Measurements from ENCODE around the gene STRN4.

STRN4 gene, protein sequence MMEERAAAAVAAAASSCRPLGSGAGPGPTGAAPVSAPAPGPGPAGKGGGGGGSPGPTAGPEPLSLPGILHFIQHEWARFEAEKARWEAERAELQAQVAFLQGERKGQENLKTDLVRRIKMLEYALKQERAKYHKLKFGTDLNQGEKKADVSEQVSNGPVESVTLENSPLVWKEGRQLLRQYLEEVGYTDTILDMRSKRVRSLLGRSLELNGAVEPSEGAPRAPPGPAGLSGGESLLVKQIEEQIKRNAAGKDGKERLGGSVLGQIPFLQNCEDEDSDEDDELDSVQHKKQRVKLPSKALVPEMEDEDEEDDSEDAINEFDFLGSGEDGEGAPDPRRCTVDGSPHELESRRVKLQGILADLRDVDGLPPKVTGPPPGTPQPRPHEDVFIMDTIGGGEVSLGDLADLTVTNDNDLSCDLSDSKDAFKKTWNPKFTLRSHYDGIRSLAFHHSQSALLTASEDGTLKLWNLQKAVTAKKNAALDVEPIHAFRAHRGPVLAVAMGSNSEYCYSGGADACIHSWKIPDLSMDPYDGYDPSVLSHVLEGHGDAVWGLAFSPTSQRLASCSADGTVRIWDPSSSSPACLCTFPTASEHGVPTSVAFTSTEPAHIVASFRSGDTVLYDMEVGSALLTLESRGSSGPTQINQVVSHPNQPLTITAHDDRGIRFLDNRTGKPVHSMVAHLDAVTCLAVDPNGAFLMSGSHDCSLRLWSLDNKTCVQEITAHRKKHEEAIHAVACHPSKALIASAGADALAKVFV

DNA sequence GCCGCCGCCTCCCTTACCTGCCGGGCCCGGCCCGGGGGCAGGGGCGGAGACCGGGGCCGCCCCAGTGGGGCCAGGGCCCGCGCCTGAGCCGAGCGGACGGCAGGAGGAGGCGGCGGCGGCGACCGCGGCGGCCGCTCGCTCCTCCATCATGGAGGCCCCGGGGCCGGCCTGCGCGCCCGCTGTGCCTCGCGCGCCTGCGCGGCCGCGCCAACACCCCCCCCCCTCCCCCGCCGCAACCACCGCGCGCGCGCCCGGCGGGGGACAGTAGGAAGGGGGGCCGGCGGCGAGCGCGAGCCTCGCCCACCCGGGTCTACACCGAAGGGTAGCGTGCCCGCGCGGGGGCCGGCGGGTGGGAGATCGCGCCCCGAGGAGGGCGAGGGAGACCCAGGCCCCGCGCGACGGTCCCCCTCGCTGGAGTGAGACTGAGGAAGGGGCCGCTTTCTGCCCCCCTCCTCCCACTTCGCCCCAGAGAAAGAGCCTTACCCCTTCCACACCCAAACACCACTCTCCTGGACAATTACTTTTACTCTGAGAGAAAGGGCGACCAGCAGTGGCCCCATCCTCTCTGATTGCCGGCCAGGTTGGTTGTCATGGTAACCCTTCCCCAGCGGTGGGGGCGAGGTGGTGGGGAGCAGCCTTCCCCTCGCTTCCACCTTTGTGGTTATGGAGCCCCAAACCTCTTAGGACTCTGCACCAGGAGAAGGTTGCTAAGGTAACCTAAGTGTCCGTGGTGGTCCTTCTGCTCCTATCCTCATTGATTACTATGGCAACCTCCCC, at the start of gene STRN4:
Gene STRN4, minus strand, starts transcription at position 170 of the 777 bp plus-strand sequence. Its CDS starts 20 bp downstream, at position 150.
- peak; percentile 57 for DNase-seq

DNA sequence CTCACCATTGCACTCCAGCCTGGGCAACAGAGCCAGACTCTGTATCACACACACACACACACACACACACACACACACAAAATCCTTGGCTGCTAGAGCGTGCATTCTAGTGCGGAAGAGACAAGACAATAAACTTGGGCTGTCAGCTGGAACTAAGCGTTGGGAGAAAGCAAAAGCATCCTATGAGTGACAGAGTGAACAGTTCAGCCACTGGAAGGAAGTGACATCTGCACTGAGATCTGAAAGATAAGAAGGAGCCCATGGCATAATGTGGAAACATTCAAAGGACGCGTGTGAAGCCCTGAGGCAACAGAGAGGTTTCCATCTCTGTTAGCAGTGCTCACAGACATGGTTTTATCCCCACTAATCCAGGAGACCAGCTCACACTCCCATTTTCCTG, 45.7 kb upstream of the STRN4 start:
- DNase-seq, result no peak

DNA sequence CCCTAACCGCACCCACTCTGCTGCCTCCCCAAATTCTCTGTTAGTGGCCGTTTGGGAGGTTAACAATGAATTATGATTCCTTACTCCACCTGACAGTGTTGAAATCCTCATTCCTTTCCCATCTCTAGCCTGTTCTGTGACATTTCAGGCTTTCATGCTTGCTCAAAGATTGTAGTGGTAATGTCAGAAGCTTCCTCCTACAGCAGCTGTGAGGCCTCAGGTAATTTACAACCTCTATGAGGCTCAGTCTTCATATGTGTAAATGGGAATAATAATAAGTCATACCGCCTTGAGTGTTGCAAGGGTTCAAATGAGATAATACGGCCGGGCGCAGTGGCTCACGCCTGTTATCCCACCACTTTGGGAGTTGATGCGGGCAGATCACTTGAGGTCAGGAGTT, 43.1 kb upstream of the STRN4 start:
- DNase-seq, result no peak

DNA sequence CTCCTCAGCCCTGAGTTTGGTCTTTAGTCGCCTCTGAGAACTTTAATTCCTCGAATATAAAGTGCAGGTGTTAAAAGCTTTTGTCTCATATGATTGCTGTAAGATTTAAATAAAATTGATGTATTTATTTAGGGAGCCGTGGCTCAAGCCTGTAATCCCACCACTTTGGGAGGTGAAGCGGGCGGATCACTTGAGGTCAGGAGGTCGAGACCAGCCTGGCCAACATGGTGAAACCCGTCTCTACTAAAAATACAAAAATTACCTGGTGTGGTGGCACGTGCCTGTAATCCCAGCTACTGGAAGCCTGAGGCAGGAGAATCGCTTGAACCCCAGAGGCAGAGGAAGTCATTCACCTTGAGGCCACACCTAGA, 42.7 kb upstream of the STRN4 start:
- no peak for DNase-seq

DNA sequence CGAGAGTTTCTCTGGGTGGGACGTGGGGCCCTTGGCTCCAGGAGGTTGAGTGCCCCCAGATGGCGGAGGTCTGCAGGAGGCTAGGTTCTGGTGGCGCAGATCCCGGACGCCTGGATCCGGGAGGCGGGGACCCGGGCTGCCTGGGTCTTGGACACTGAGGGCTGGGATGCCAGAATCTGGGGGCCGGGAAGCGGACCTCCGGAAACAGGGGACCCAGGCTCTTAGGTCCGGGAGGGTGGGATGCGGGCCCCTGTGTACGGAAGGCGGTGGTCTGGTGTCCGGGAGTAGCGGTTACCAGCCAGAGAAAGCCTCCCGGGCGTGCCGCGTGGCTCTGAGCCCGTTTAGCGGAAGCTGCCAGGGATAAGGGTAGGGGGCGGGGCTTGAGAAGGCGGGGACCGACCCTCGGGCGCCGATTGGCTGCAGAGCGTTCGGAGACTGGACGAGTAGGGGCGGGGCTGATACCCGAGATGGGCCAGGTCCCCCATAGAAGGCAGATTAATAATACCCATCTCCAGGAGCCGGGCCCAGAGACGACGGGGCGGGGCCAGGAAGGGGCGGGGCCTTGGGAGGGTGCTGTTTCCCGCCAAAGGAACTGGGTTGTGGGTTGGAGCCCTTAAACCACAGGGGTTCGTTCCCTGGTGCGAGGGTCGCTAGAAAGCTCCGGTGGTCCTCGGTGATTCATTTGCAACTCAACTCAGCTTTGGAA, 42.2 kb upstream of the STRN4 start, which contains the start of gene SLC1A5:
Gene SLC1A5, minus strand, starts transcription at position 333 of the 706 bp plus-strand sequence. CDS start 629 bp downstream, outside the sequence.
- DNase-seq, result peak; percentile 98

DNA sequence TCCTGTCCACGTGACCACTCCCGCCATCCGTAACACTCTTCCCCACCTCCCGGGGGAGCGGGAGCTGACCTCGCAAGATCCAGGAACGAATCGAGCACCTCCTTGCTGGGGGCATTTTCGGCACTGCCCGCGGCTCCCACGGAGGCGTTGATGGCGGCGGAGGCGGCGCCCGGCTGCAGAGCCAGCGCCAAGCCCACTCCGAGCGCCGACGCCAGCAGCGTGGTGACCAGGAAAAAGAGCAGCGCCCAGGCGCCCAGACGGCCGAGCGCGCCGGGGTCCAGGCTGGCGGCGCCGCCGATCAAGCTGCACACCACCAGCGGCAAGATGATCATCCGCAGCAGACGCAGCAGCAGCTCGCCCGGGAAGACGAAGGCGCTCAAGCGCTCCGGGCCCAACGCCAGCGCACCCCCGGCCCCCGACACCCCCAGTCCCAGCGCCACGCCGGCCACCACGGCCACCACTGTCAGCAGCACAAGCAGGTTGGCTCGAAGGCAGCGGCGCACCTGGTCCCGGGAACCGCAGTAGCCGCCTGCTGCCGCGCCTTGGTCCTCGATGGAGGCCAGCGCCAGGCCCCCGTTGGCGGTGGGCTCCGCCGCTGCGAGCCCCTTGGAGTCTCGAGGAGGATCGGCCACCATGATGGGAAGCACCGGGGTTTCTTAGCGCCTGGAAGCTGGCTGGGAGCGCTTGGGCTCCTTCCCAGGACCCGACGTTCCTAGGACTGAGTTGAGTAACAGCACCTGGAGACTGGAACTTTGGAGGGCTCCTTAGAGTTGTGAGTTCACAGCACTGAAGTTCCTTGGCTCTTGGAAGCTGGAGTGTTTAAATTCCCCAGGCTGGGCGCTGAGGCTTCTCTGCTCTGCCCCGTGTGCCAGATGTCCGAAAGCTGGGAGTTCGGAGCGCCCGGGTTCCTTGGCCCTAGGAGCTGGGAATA, 41.3 kb upstream of the STRN4 start:
- DNase-seq, result peak; percentile 50

DNA sequence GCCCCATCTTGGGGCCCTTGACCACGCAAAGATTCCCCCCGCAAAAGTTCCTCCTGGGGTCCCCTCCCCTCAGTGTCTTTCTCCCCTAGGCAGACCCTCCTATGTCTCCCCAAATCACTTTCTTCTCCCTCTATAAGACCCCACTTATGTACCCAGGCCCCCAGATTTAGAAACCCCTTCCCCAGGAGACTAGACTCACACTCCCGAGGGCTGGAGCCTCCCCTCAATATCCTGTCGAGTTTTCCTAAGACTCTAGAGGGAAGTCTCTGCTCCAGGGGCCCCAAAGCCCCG, 40.7 kb upstream of the STRN4 start:
- DNase-seq, result no peak

DNA sequence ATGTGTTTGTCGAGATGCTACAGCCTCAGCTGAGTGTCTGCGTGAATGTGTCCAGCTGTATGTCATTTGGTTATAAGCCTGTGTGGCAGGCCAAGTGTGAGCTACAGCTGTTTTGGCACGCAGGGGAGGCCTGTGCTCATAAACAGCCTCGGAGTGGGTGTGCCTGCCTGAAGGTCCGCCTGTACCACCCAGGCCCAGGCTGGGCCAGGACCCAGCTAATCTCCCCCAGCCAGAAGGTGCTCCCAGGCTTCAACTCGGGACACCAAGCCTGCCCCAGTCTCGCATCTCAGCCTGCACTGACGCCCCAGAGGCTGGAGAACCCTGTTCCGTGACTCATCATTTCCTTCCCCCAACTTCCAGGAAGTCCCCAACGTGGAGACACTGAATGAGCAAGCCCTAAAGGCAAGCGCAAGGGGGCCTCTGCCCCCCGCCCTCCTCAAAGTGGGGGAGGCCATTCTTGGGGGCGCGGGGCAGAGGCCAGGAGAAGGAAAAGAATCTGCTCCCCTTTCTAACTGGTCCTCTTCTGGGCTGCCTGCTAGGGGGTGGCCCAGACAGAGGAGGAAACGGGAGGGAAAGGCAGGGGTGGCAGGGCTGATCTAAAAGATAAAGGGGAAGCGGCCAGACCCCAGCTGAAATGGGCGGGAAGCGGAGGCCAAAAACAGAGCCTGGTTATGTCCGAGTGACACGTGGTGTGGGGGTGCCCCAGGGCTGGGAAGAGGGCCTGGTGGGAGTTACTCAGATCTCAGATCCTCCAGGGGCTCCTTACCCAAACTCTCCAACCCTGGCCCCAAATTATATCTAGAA, 40.2 kb upstream of the STRN4 start:
- peak; percentile 99 for DNase-seq

DNA sequence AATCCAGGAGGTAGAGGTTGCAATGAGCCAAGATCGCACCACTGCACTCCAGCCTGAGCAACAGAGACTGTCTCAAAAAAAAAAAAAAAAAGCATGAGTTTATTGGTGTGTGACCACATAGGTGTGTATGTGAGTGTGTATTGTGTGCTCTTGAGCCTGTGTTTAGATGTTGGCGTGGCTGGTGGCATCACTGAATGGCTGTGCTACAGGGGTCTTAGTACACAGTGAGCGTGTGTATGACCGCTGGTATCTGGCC, 39.7 kb upstream of the STRN4 start:
- no peak for DNase-seq

DNA sequence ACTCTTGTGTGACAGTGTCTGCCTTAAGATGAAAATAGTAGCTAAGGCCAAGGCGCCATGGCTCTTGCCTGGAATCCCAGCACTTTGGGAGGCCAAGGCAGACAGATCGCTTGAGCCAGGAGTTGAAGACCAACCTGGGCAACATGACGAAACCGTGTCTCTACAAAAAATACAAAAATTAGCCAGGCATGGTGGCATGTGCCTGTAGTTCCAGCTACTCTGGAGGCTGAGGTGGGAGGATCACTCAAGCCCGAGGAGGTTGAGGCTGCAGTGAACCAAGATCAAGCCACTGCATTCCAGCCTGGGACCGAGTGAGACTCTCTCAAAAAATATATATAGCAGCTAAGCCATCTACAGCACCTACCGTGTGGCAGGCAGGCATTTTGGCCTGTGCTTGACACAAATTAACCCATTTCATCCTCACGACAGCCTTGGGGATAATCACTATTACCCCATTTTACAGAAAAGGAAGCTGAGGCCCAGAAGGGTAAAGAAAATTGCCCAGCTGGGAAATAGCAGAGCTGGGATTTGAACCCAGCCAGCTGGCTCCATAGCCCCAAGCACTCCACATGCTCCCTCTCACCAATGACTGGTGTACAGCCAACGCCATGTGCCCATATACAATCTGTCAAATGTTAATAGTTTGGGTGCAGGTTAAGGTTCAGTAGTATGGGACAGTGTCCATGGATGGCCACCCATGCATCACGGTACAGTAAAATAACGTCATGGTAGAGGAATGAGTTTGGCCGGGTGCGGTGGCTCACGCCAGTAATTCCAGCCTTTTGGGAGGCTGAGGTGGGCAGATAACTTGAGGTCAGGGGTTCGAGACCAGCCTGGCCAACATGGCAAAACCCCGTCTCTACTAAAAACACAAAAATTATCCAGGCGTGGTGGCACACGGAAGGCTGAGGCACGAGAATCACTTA, 39.1 kb upstream of the STRN4 start:
- DNase-seq, result no peak

DNA sequence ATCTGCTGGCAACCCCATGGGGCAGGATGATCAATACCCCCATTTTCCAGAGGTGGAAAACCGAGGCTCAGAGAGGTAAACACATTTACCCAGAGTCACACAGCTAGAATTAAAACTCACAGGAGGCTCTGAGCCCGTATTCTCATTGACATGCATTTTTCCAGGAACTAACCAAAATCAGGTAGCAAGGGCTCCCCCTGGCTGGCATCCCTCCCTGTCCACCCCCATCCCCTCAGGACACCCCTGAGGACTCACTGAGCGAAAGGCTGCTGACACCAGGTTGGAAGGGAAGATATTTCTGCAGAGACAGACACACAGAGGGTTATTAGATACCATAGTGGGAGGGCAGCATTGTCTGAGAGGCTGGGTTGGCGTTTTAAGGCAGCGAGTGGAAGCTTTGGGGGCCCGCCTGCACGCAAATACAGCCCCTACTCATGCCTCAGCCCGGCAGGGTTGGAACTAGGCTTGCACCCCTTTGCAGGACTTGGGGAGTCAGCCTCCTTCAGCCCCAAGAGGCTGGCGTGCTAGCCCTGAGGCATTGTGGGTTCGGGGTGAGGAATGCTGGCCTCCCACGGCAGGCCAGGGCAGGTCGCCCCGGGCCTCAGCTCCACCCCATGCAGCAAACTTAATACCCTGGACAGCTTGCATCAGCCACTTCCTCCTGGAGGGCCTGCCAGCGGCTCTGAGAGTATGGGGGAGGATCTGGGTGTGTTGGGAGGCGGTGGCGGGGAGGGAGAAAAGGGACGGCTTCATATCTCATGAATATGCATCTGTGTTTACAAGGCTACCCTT, 38.2 kb upstream of the STRN4 start:
- DNase-seq, result peak; percentile 95

DNA sequence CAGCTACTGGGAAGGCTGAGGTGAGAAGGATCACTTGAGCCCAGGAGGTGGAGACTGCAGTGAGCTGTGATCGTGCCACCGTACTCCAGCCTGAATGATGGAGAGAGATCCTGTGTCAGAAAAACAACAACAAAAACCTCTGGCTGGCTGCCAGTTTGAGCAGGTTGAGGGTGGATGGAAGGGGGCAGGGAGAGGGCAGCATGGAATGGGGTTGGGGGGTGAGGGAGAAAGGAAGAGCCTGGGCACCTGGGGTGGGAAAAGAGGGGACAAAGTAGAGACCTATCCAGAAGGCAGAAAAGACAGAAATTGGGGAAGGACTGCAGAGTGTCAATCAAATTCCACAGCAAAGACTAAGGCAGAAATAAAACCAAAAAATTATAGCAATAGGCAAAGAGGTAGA, 37.4 kb upstream of the STRN4 start:
- DNase-seq, result peak; percentile 25

DNA sequence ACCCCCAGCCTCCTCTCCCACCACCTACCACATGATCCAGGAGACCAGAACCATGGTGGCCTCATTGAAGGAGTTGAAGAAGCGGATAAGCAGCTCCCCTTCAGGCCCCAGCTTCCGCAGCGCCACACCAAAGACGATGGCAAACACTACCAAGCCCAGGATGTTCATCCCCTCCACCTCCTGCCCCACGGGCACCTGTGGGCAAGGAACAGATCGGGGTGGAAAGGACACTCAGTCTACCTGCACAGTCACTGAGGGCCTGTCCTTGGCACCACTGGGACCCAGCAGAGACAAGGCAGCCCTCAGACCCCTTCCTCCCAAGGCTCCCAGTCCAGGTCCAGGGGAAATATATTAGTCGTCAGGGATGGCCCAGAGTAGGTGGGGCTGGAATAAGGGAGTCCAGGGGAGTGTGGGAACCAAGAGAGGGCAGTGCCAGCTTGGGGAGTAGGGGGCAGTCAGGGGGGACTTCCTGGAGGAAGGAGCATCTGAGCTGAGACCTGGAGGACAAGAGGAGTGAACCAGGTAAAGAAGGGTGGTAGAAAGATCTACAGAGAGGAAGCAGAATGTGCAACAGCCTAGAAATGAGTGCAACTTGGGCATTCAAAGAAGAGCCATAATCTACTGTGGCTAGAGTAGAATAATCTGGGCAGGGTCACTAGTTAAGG, 36.2 kb upstream of the STRN4 start:
- no peak for DNase-seq

DNA sequence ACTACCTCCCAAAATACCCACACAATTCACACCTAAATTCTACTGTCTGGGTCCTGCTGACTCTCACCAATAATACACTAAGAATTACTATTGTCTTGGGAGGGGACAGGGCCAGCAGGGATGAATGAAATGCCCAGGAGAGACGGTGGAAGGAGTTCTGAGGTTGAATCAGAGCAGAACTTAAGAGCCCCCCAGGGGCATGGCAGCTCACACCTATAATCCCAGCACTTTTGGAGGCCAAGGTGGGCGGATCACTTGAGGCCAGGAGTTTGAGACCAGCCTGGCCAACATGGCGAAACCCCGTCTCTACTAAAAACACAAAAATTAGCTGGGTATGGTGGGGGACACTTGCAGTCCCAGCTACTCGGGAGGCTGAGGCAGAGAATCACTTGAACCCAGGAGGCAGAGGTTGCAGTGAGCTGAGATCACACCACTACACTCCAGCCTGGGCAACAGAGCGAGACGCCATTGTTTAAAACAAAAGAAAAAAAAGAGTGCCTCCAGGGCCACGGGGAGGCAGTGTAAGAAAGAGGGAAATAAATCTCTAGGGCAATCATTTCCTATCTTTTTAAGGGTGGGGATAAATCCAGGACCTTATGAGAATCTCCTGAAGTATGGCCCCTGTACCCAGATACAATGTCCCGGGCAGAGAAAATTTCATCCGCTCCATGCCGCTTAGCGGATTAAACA, 31.9 kb upstream of the STRN4 start:
- peak; percentile 26 for DNase-seq

DNA sequence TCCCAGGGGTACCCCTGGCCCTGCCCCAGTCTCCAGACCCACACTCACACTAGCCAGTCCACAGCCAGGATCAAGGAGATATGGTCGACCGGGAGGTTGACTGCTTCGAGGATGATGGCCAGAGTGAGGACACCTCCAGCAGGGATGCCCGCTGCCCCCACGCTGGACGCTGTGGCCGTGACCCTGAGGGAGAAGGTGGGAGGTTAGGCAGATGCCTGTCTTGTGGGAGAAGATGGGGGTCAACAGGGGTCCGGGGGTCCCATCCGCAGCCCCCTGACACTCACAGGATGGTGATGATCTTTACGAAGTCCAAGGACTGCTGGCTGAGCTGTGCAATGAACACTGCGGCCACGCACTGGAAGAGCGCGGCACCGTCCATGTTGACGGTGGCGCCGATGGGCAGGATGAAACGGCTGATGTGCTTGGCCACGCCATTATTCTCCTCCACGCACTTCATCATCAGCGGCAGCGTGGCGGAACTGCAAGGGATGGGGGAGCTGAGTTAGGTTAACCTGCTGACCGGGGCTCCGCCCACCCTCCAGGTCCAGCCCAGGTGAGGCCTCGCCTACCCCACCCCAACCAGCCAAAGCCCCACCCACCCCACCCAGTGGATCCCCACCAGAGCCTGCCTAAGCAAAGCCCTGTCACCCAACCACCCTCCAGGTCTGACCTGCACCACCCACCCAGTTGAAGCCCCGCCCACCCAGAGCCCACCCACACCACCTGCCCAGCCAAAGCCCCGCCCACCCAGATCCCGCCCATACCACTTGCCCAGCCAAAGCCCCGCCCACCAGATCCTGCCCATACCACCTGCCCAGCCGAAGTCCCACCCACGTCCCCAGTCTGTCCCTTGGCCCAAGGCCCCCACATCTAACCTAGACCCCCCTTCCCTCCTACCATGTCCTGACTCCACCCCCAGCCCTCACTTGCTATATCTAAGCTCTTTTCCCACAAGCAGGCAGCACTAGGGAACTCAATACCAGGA, 31.0 kb upstream of the STRN4 start:
- DNase-seq, result no peak

DNA sequence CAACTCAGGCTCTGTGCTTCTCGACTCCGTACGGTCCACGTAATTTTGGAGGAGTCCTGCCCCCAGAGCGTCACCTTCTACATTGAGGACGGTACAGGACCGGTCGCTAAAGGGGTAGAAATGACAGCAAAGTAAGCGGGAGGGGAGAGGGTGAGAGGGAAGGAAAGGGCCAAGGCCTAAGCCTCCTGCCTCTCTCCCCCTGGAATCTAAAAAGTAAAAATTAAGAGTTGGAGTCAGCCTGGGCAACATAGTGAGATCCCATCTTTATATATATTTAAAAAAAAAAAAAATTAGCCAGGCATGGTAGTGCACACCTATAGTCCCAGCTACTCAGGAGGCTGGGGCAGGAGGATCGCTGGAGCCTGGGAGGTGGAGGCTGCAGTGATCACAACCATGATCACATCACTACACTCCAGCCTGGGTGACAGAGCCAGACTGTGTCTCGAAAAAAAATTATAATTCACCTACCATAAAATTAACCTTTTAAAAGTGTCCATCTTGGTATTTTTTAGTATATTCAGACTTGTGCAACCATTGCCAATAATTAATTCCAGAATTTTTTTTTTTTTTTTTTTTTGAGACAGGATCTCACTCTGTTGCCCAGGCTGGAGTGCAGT, 29.5 kb upstream of the STRN4 start:
- no peak for DNase-seq
